HG03280 (cell line): Measurements from ENCODE around the gene ADIRF.
"Not testable (repeated sequence)": the region's sequence is repeated elsewhere in the genome, so short reads cannot be mapped to it uniquely, and the experiment has no call there.

Experiments
- ATAC-seq: cut with Tn5 transposase; IDR thresholded peaks from one replicate; pipeline ENCODE4 v1.9.1; 2021; ENCODE audit warnings: mild to moderate bottlenecking, moderate library complexity; ENCODE audit not compliant: unreplicated experiment

The ADIRF gene

GRCh38 chr10:86976362-86977056, 8.2 kb downstream of the ADIRF start:
- ATAC-seq, result no peak

- ATAC-seq, result not testable (repeated sequence)
Measured at GRCh38 chr10:86978457-86978856, 10.2 kb downstream of the ADIRF start.

GRCh38 chr10:86979296-86979818, 11.1 kb downstream of the ADIRF start:
- ATAC-seq, result no peak

GRCh38 chr10:86979977-86980448, 11.7 kb downstream of the ADIRF start:
- ATAC-seq, result no peak

GRCh38 chr10:86981020-86981419, 12.7 kb downstream of the ADIRF start:
- ATAC-seq, result not testable (repeated sequence)

GRCh38 chr10:86981716-86982115, 13.4 kb downstream of the ADIRF start:
- no peak for ATAC-seq

GRCh38 chr10:86984498-86984897, 16.2 kb downstream of the ADIRF start:
- not testable (repeated sequence) for ATAC-seq

GRCh38 chr10:86988520-86988919, 20.2 kb downstream of the ADIRF start:
- no peak for ATAC-seq

GRCh38 chr10:86991362-86991761, 23.1 kb downstream of the ADIRF start:
- ATAC-seq, result not testable (repeated sequence)

GRCh38 chr10:86992456-86992855, 24.2 kb downstream of the ADIRF start:
- ATAC-seq, result no peak

- no peak for ATAC-seq
Measured at GRCh38 chr10:86992929-86993328, 24.6 kb downstream of the ADIRF start.

- ATAC-seq, result not testable (repeated sequence)
Measured at GRCh38 chr10:86999802-87000403, 31.6 kb downstream of the ADIRF start.

GRCh38 chr10:87000491-87000890, 32.2 kb downstream of the ADIRF start:
- no peak for ATAC-seq

GRCh38 chr10:87007124-87007523, 38.8 kb downstream of the ADIRF start:
- ATAC-seq, result not testable (repeated sequence)

- not testable (repeated sequence) for ATAC-seq
Measured at GRCh38 chr10:87007674-87008073, 39.4 kb downstream of the ADIRF start.

GRCh38 chr10:87008303-87008702, 40.0 kb downstream of the ADIRF start:
- ATAC-seq, result not testable (repeated sequence)

GRCh38 chr10:87009134-87009696, 40.9 kb downstream of the ADIRF start:
- ATAC-seq, result not testable (repeated sequence)

GRCh38 chr10:87013528-87013927, 45.2 kb downstream of the ADIRF start:
- not testable (repeated sequence) for ATAC-seq

- not testable (repeated sequence) for ATAC-seq
Measured at GRCh38 chr10:87014986-87015716, 46.9 kb downstream of the ADIRF start.

GRCh38 chr10:87018127-87018526, 49.8 kb downstream of the ADIRF start:
- not testable (repeated sequence) for ATAC-seq

- not testable (repeated sequence) for ATAC-seq
Measured at GRCh38 chr10:87019066-87019465, 50.8 kb downstream of the ADIRF start.
